Activated CD4-positive, alpha-beta memory T cell treated with anti-CD3 and anti-CD28 coated beads for 36 hours (primary cell): ENCODE results near the gene SIK2. TPM values are rescaled to one million over a fixed set of nuclear protein-coding genes. Genes with fewer than 3 reads are reported as not detected.

Experiments used
- CTCF ChIA-PET: fragments of 350-600 bp; sonication (Branson Sonifier 250); formaldehyde crosslinking; loops from one replicate; lab custom pipeline; 2021; ENCODE audit warnings: antibody characterized with exemption, inconsistent platforms; lab: Charles Lee
- POLR2A ChIA-PET: fragments of 350-600 bp; sonication (Branson Sonifier 250); formaldehyde crosslinking; loops from one replicate; lab custom pipeline; 2021; ENCODE audit warnings: antibody characterized with exemption; lab: Charles Lee
- DNase-seq: peaks from one replicate; pipeline ENCODE4 v3.0.0-alpha.2; 2020
- H3K27ac Mint-ChIP-seq: one replicate; pipeline ENCODE4 v1.8.0; 2021; ENCODE audit warnings: mixed read lengths
- H3K27me3 Mint-ChIP-seq: one replicate; pipeline ENCODE4 v1.8.0; 2021; ENCODE audit warnings: mixed read lengths
- H3K36me3 Mint-ChIP-seq: one replicate; pipeline ENCODE4 v1.8.0; 2021; ENCODE audit warnings: mixed read lengths
- H3K4me1 Mint-ChIP-seq: one replicate; pipeline ENCODE4 v1.8.0; 2021; ENCODE audit warnings: low read depth, mixed read lengths
- H3K4me3 Mint-ChIP-seq: one replicate; pipeline ENCODE4 v1.8.0; 2021; ENCODE audit warnings: mild to moderate bottlenecking, mixed read lengths
- H3K9me3 Mint-ChIP-seq: one replicate; pipeline ENCODE4 v1.8.0; 2021; ENCODE audit warnings: mixed read lengths
- intact Hi-C: fragments of 100-400 bp; cut with micrococcal nuclease; formaldehyde crosslinking; loops from one replicate; pipeline ENCODE4 v1.15.1; 2023
- total RNA-seq, 2 experiments: library from RNA; stranded (reverse); gene quantifications; one replicate each; pipeline ENCODE4 v1.2.3, GENCODE V29; 2021

The SIK2 gene
- total RNA-seq, 2 experiments from 2014 or later = 4.6 to 6.2 TPM

GRCh38 chr11:111772535-111772934, 170.3 kb downstream of the SIK2 start:
- intact Hi-C loops = no loop called here

GRCh38 chr11:111774955-111775710, 172.9 kb downstream of the SIK2 start:
- intact Hi-C loops = no loop called here
- H3K36me3 Mint-ChIP-seq = no peaks in the 10 kb centered on the region
- no peak overlapping the region for H3K4me3 Mint-ChIP-seq
- ChIA-PET CTCF (interaction anchor here (3.6 to 7.2 kb wide), 5 partner anchors 9 to 208 kb away, joined by 25 to 101 read pairs (median 39); partner anchors contain the start of genes PPP2R1B and SIK2), POLR2A (interaction anchor here (1.9 kb wide), 1 partner anchor 188 kb away, joined by 5 read pairs; no protein-coding TSS in a partner anchor)
- no peaks in the 10 kb centered on the region for H3K27me3 Mint-ChIP-seq
- H3K9me3 Mint-ChIP-seq = no peaks in the 10 kb centered on the region
- H3K27ac Mint-ChIP-seq = no peak overlapping the region
- no peaks in the 10 kb centered on the region for H3K4me1 Mint-ChIP-seq
- no peak for DNase-seq

More at GRCh38 chr11:111772535-111772934, 170.3 kb downstream of the SIK2 start:
- no peak overlapping the region for H3K27ac Mint-ChIP-seq
- H3K27me3 Mint-ChIP-seq = no peaks in the 10 kb centered on the region
- no peak for DNase-seq
- H3K4me1 Mint-ChIP-seq = no peaks in the 10 kb centered on the region
- no peak overlapping the region for H3K4me3 Mint-ChIP-seq
- no peaks in the 10 kb centered on the region for H3K9me3 Mint-ChIP-seq
- ChIA-PET POLR2A (no interaction called here), CTCF (interaction anchor here (1.1 to 2.9 kb wide), 2 partner anchors 168 to 186 kb away, joined by 4 to 8 read pairs; no protein-coding TSS in a partner anchor)
- H3K36me3 Mint-ChIP-seq = no peaks in the 10 kb centered on the region

GRCh38 chr11:111776398-111777093, 174.3 kb downstream of the SIK2 start:
- intact Hi-C loops = loop anchor here (1.0 to 2.0 kb wide), 5 partner anchors 65 to 322 kb away; no protein-coding TSS in a partner anchor
- H3K4me3 Mint-ChIP-seq = no peak overlapping the region
- H3K36me3 Mint-ChIP-seq = no peaks in the 10 kb centered on the region
- CTCF ChIA-PET = interaction anchor here (0.6 to 7.2 kb wide), 31 partner anchors 8 to 452 kb away, joined by 3 to 101 read pairs (median 5); partner anchors contain the start of genes PPP2R1B and SIK2
- H3K4me1 Mint-ChIP-seq = no peaks in the 10 kb centered on the region
- DNase-seq = no peak
- no peaks in the 10 kb centered on the region for H3K9me3 Mint-ChIP-seq
- POLR2A ChIA-PET = interaction anchor here (0.6 to 1.9 kb wide), 3 partner anchors 174 to 512 kb away, joined by 3 to 5 read pairs (median 4); partner anchors contain the start of gene SIK2
- H3K27me3 Mint-ChIP-seq = no peaks in the 10 kb centered on the region
- H3K27ac Mint-ChIP-seq = no peak overlapping the region

GRCh38 chr11:111777094-111778046, 175.1 kb downstream of the SIK2 start:
- no peaks in the 10 kb centered on the region for H3K27me3 Mint-ChIP-seq

GRCh38 chr11:111778047-111778558, 175.9 kb downstream of the SIK2 start:
- Mint-ChIP-seq H3K9me3 (no peaks in the 10 kb centered on the region), H3K36me3 (no peaks in the 10 kb centered on the region), H3K4me3 (no peak overlapping the region), H3K27me3 (no peaks in the 10 kb centered on the region), H3K27ac (no peak overlapping the region), H3K4me1 (no peaks in the 10 kb centered on the region)
- DNase-seq = no peak
- ChIA-PET CTCF (interaction anchor here (0.7 to 7.2 kb wide), 24 partner anchors 9 to 323 kb away, joined by 3 to 101 read pairs (median 6); partner anchors contain the start of genes PPP2R1B and SIK2), POLR2A (no interaction called here)
- intact Hi-C loops = no loop called here

More at GRCh38 chr11:111777094-111778046, 175.1 kb downstream of the SIK2 start:
- H3K4me3 Mint-ChIP-seq = no peak overlapping the region
- no peaks in the 10 kb centered on the region for H3K36me3 Mint-ChIP-seq
- no peaks in the 10 kb centered on the region for H3K4me1 Mint-ChIP-seq
- no peaks in the 10 kb centered on the region for H3K9me3 Mint-ChIP-seq
- intact Hi-C loops = loop anchor here (1.0 to 2.0 kb wide), 5 partner anchors 64 to 323 kb away; no protein-coding TSS in a partner anchor
- CTCF ChIA-PET = interaction anchor here (0.6 to 7.2 kb wide), 40 partner anchors 9 to 451 kb away, joined by 3 to 101 read pairs (median 4); partner anchors contain the start of genes PPP2R1B and SIK2
- no peak overlapping the region for H3K27ac Mint-ChIP-seq
- POLR2A ChIA-PET = interaction anchor here (0.9 to 1.9 kb wide), 2 partner anchors 175 to 190 kb away, joined by 3 to 5 read pairs; partner anchors contain the start of gene SIK2
- no peak for DNase-seq

- ChIA-PET POLR2A (no interaction called here), CTCF (interaction anchor here (1.0 to 7.2 kb wide), 6 partner anchors 12 to 212 kb away, joined by 5 to 101 read pairs (median 16); partner anchors contain the start of genes PPP2R1B and SIK2)
- H3K36me3 Mint-ChIP-seq = no peaks in the 10 kb centered on the region
- H3K4me1 Mint-ChIP-seq = no peaks in the 10 kb centered on the region
- intact Hi-C loops = no loop called here
- H3K4me3 Mint-ChIP-seq = no peak overlapping the region
- DNase-seq = no peak
- no peaks in the 10 kb centered on the region for H3K9me3 Mint-ChIP-seq
- H3K27me3 Mint-ChIP-seq = no peaks in the 10 kb centered on the region
- no peak overlapping the region for H3K27ac Mint-ChIP-seq
These were observed 176.9 kb downstream of the SIK2 start for GRCh38 chr11:111779118-111779517.

Other genes starting within 250 kb of the SIK2 start
- gene POU2AF1, start 223.2 kb upstream of the SIK2 start, total RNA-seq = 10 to 100 TPM; 26.9 to 28.3 TPM
- gene BTG4, start 90.1 kb upstream of the SIK2 start, total RNA-seq = not detected
- gene HOATZ, start 87.7 kb upstream of the SIK2 start, total RNA-seq = not detected
- under 1 TPM; 0.19 to 0.26 TPM for gene LAYN, start 61.7 kb upstream of the SIK2 start, total RNA-seq
- gene PPP2R1B, start 163.9 kb downstream of the SIK2 start, total RNA-seq = 10 to 100 TPM; 49.4 to 51.1 TPM